HepG2 (cell line): Measurements from ENCODE around the gene KLHL35. TPM values are rescaled to one million over a fixed set of nuclear protein-coding genes. Genes with fewer than 3 reads are reported as not detected.

ENCODE experiments used
- CEBPB ChIP-seq: IDR thresholded peaks from 2 replicates; pipeline ENCODE4 v1.6.1; 2011; ENCODE audit warnings: low read depth, low read length, improper control_type of control experiment, borderline replicate concordance
- GATAD2A ChIP-seq: IDR thresholded peaks from 2 replicates; pipeline ENCODE4 v1.6.1; 2016
- GZF1 ChIP-seq: sonication (generic); formaldehyde crosslinking; IDR thresholded peaks from 2 replicates; pipeline ENCODE4 v1.5.1; 2020; ENCODE audit warnings: mild to moderate bottlenecking, missing genetic modification reagents
- HNF1B ChIP-seq: sonication (generic); formaldehyde crosslinking; IDR thresholded peaks from 2 replicates; pipeline ENCODE4 v1.5.1; 2020; ENCODE audit warnings: mild to moderate bottlenecking, moderate library complexity, missing genetic modification reagents
- KAT2B ChIP-seq: fragments of 150-350 bp; IDR thresholded peaks from 2 replicates; pipeline ENCODE4 v1.6.1; 2014; ENCODE audit warnings: low read depth, low read length, borderline replicate concordance
- KLF16 ChIP-seq, 2 experiments: sonication (generic) in 1 of 2; formaldehyde crosslinking in 1 of 2; IDR thresholded peaks; 2 replicates each; pipeline versions ENCODE4 v1.6.1 to v1.8.0; 2016 to 2023; ENCODE audit warnings: missing genetic modification reagents in 2 of 2, missing compliant biosample characterization in 1 of 2
- NCOA5 ChIP-seq: sonication (generic); formaldehyde crosslinking; IDR thresholded peaks from 2 replicates; pipeline ENCODE4 v1.4.0; 2020; ENCODE audit warnings: missing genetic modification reagents
- PCBP2 ChIP-seq: fragments of 200-400 bp; formaldehyde crosslinking; optimal IDR thresholded peaks from 2 replicates; pipeline ENCODE3; 2018; ENCODE audit warnings: low read length, low read depth; ENCODE audit not compliant: poor library complexity, severe bottlenecking
- RERE ChIP-seq: IDR thresholded peaks from 2 replicates; pipeline ENCODE4 v1.6.1; 2016; ENCODE audit warnings: low read depth, missing genetic modification reagents, missing compliant biosample characterization
- REST ChIP-seq, 2 experiments: IDR thresholded peaks; 2 replicates each; pipeline ENCODE4 v1.6.1; 2011 to 2012; ENCODE audit warnings: low read length in 2 of 2, borderline replicate concordance in 1 of 2, low read depth in 1 of 2, mild to moderate bottlenecking in 1 of 2, moderate library complexity in 1 of 2
- THAP9 ChIP-seq: sonication (generic); formaldehyde crosslinking; IDR thresholded peaks from 2 replicates; pipeline ENCODE4; 2020; ENCODE audit warnings: missing genetic modification reagents, mild to moderate bottlenecking, borderline replicate concordance
- YY1 ChIP-seq: IDR thresholded peaks from 2 replicates; pipeline ENCODE4 v1.6.1; 2011; ENCODE audit warnings: low read length, low read depth, moderate library complexity, mild to moderate bottlenecking; ENCODE audit not compliant: insufficient read depth, insufficient replicate concordance
- ZNF451 ChIP-seq: sonication (generic); formaldehyde crosslinking; IDR thresholded peaks from 2 replicates; pipeline ENCODE4 v1.5.0; 2020; ENCODE audit warnings: mild to moderate bottlenecking, missing genetic modification reagents
- ZNF644 ChIP-seq: IDR thresholded peaks from 2 replicates; pipeline ENCODE4 v1.6.1; 2016; ENCODE audit warnings: low read depth
- polyA plus RNA-seq, 8 experiments: library from polyadenylated mRNA; depleted of rRNA in 3 of 8; stranded (reverse) in 7 of 8; unstranded in 1 of 8; fragments of >200 nt; fragmentation: Illumina TruSeq in 4 of 8; extraction: Trizol in 4 of 8; gene quantifications; 2 replicates each; pipeline versions ENCODE4 v1.2.1 to v1.2.3, GENCODE V29; 2011 to 2016; ENCODE audit warnings: low read depth in 4 of 8, missing spikeins in 1 of 8, mixed read lengths in 1 of 8; ENCODE audit not compliant: insufficient read depth in 1 of 8
- total RNA-seq, 5 experiments: library from RNA; depleted of rRNA; stranded (reverse); fragments of >200 nt; fragmentation: Illumina TruSeq; extraction: Trizol; gene quantifications; 2 replicates each; pipeline ENCODE4 v1.2.3, GENCODE V29; 2016; ENCODE audit warnings: low read depth in 1 of 5

The KLHL35 gene
- total and polyA plus RNA-seq, 2 of the 13 experiments (the other 11 are each of a cell fraction or from before 2014, with no cell fraction given): not detected

GRCh38 chr11:75388386-75389275, 44.4 kb downstream of the KLHL35 start (continued):
- TF ChIP-seq REST (IDR thresholded peaks at IDR 0.05; ENCODE audit: borderline replicate concordance in 1 of 2, low read depth in 1 of 2, low read length in 2 of 2) (no peak), GATAD2A (CRISPR knock-in tag) (0 out of 2 replicates have a peak, but pooled peaks have one; percentile 49), CEBPB (no peak), KAT2B (no peak), ZNF451 (CRISPR knock-in tag) (no peak), HNF1B (peak; percentile 53; the same call in 1 of the 2 replicates), PCBP2 (no peak), RERE (CRISPR knock-in tag) (no peak), THAP9 (CRISPR knock-in tag) (no peak), ZNF644 (CRISPR knock-in tag) (0 out of 2 replicates have a peak, but pooled peaks have one; percentile 47), GZF1 (CRISPR knock-in tag) (no peak), NCOA5 (CRISPR knock-in tag) (no peak), YY1 (peak; percentile 68), KLF16 (CRISPR knock-in tag; IDR thresholded peaks at IDR 0.05) (0 out of 4 replicates have a peak, but pooled peaks of 1 of the 2 experiments have one; percentile 35)
